Neural progenitor cell (in vitro differentiated cells): Measurements from ENCODE around the gene MIS18BP1.

Experiments
- EZH2 ChIP-seq: fragments of 200-600 bp; sonication (generic); IDR thresholded peaks from 2 replicates; pipeline ENCODE4 v1.6.1; 2017; ENCODE audit warnings: antibody characterized with exemption, mild to moderate bottlenecking, moderate library complexity
- TF ChIP-seq, protein P1 (sequence below): fragments of 200-600 bp; sonication (generic); IDR thresholded peaks from 2 replicates; pipeline ENCODE4 v1.5.1; 2017; ENCODE audit warnings: antibody characterized with exemption, mild to moderate bottlenecking

- TF ChIP-seq, protein P1, sequence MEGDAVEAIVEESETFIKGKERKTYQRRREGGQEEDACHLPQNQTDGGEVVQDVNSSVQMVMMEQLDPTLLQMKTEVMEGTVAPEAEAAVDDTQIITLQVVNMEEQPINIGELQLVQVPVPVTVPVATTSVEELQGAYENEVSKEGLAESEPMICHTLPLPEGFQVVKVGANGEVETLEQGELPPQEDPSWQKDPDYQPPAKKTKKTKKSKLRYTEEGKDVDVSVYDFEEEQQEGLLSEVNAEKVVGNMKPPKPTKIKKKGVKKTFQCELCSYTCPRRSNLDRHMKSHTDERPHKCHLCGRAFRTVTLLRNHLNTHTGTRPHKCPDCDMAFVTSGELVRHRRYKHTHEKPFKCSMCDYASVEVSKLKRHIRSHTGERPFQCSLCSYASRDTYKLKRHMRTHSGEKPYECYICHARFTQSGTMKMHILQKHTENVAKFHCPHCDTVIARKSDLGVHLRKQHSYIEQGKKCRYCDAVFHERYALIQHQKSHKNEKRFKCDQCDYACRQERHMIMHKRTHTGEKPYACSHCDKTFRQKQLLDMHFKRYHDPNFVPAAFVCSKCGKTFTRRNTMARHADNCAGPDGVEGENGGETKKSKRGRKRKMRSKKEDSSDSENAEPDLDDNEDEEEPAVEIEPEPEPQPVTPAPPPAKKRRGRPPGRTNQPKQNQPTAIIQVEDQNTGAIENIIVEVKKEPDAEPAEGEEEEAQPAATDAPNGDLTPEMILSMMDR: no peak
- TF ChIP-seq EZH2: no peak
These were observed 71.7 kb downstream of the MIS18BP1 start for GRCh38 chr14:45181329-45181728.
